GM10248 (cell line): ENCODE data around the gene MRPL4.
"Not testable (repeated sequence)": the region's sequence is repeated elsewhere in the genome, so short reads cannot be mapped to it uniquely, and the experiment has no call there.

ENCODE experiments used
- CTCF ChIA-PET: fragments of 300-600 bp; sonication (Branson Sonifier 250); formaldehyde crosslinking; extraction: SDS; loops from one replicate; lab custom pipeline; 2021; ENCODE audit warnings: antibody characterized with exemption; lab: Yijun Ruan, JAX
- POLR2A ChIA-PET: fragments of 350-650 bp; sonication (Branson Sonifier 250); formaldehyde crosslinking; extraction: SDS; loops from one replicate; lab custom pipeline; 2020; ENCODE audit warnings: antibody characterized with exemption; lab: Yijun Ruan, JAX
- DNase-seq: peaks from one replicate; pipeline ENCODE4 v3.0.0; 2012; ENCODE audit errors: extremely low spot score
- CTCF ChIP-seq: IDR thresholded peaks from 2 replicates; pipeline ENCODE4 v1.5.1; 2012; ENCODE audit warnings: mild to moderate bottlenecking, low read depth; ENCODE audit errors: extremely low read depth, missing control alignments, control extremely low read depth

The MRPL4 gene

DNA sequence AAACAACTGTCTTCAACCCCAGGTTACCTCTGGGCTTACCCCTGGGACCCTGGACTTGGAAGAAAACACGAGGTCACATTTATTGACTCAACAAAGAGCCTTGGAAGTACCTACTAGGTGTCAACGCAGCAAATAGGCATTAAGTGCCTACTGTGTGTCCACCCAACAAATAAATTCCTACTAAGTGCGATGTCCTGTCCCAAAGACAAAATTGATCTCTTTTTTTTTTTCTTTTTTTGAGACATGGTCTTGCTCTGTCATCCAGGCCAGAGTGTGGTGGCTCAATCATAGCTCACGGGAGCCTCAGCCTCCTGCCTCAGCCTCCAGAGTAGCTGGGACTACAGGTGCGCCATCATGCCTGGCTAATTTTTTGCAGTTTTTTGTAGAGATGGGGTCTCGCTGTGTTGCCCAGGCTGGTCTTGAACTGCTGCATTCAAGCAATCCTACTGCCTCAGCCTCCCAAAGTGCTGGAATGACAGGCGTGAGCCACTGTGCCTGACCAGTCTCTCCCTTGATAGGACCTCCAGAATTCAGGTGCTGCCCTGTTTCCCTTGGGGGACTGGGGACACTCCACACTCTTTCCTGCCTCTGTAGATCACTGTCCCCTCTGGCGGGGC is 20.3 kb upstream of the MRPL4 start:
- no peak for DNase-seq
- ChIA-PET CTCF (interaction anchor here (0.7 to 1.2 kb wide), 4 partner anchors 18 to 129 kb away, joined by 3 to 5 read pairs (median 3); partner anchors contain the start of genes ANGPTL6 and ICAM5), POLR2A (no interaction called here)
- TF ChIP-seq CTCF: no peak

DNA sequence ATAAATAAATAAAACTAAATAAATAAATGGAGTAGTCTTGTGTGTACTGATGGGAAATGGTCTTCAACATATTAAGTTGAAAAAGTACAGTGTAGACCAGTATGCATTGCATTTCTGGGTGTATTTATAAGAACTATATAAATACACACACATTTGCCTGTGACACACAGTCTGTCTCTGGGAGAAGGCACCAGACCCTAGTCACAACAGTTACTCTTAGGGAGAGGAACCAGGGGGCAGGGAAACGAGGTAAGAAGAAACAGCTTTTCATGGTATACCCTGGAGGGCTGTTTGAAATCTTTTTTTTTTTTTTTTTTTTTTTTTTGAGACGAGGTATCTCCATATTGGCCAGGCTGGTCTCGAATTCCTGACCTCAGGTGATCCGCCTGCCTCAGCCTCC is 18.1 kb upstream of the MRPL4 start:
- POLR2A ChIA-PET: no interaction called here
- TF ChIP-seq CTCF: no peak
- DNase-seq: no peak
- CTCF ChIA-PET: interaction anchor here (0.9 to 2.4 kb wide), 4 partner anchors 8 to 182 kb away, joined by 3 to 7 read pairs (median 4); no protein-coding TSS in a partner anchor

DNA sequence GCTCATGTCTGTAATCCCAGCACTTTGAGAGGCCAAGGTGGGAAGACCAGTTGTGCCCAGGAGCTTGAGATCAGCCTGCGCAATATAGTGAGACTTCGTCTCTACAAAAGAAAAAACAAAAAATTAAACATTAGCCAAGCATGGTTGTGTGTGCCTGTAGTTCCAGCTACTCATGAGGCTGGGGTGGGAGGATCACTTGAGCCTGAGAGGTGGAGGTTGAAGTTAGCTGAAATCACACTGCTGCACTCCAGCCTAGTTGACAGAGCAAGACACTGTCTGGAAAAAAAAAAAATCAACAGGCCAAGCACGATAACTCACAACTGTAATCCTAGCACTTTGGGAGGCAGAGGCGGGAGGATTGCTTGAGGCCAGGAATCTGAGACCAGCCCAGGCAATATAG is 17.0 kb upstream of the MRPL4 start:
- ChIA-PET CTCF (interaction anchor here (1.3 to 2.5 kb wide), 6 partner anchors 9 to 168 kb away, joined by 4 to 25 read pairs (median 5); partner anchors contain the start of gene CDC37), POLR2A (interaction anchor here (0.7 kb wide), 1 partner anchor 51 kb away, joined by 3 read pairs; the partner anchor contains the start of gene ICAM4)
- no peak for DNase-seq
- TF ChIP-seq CTCF: no peak

DNA sequence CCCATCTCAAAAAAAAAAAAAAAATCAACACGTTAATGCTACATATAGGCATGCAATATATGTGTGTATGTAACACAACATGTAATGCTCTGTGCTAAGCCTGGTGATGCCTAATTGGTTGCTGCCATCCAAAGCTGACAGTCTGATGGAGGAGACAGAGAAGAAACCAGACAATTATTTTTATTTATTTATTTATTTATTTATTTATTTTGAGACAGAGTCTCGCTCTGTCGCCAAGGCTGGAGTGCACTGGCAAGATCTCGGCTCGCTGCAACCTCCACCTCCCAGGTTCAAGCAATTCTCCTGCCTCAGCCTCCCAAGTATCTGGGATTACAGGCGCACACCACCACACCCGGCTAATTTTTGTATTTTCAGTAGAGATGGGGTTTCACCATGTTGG is 16.6 kb upstream of the MRPL4 start:
- CTCF ChIA-PET: interaction anchor here (1.0 to 2.5 kb wide), 8 partner anchors 8 to 168 kb away, joined by 3 to 25 read pairs (median 5); partner anchors contain the start of gene CDC37
- POLR2A ChIA-PET, DNase-seq: not testable (repeated sequence)

- POLR2A ChIA-PET: no interaction called here
- no peak for DNase-seq
- no peak for TF ChIP-seq CTCF
- CTCF ChIA-PET: interaction anchor here (0.9 to 2.2 kb wide), 7 partner anchors 9 to 307 kb away, joined by 3 to 16 read pairs (median 6); no protein-coding TSS in a partner anchor
Measured at GRCh38 chr19:10237702-10238101, 14.3 kb upstream of the MRPL4 start.

DNA sequence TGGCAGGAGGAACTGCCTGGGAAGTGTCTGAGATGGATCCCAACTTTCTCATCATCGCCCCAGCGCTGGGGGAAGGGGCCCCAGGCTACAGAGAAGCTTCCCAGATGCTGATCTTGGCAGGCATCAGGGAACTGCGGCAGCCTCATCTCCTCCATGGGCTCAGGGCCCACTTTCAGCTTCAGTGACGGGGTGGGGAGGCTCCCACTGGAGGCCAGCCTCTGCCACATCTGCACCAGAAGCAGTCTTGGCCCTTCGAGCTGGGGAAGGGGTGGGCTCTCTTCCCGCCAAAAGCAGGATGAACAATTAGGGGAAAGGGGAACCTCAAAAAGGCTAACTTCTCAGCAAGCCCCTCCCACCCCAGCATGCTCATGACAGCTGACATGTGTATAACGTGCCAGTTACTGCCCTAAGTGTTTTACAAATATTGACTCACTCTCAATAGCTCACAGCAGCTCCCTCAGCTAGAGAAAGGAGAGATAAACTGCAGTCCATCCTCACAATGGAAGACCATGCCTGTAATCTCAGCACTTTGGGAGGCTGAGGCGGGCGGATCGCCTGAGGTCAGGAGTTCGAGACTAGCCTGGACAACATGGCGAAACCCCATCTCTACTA is 13.7 kb upstream of the MRPL4 start:
- CTCF ChIA-PET: interaction anchor here (0.9 to 2.2 kb wide), 7 partner anchors 9 to 307 kb away, joined by 3 to 16 read pairs (median 6); no protein-coding TSS in a partner anchor
- no peak for DNase-seq
- no peak for TF ChIP-seq CTCF
- POLR2A ChIA-PET: interaction anchor here (0.6 to 0.7 kb wide), 2 partner anchors 16 to 34 kb away, joined by 3 to 4 read pairs; no protein-coding TSS in a partner anchor

- ChIA-PET CTCF (interaction anchor here (1.5 to 4.8 kb wide), 4 partner anchors 8 to 147 kb away, joined by 4 to 20 read pairs (median 12); no protein-coding TSS in a partner anchor), POLR2A (interaction anchor here (0.6 kb wide), 1 partner anchor 28 kb away, joined by 3 read pairs; no protein-coding TSS in a partner anchor)
- DNase-seq: not testable (repeated sequence)
Measured at GRCh38 chr19:10241826-10242449, 10.1 kb upstream of the MRPL4 start.
